Peyer's patch (tissue), 4 donors: ENCODE results near the gene COQ8A.

ENCODE experiments used
- POLR2A ChIP-seq, 2 donors: fragments of 450-650 bp; IDR thresholded peaks; one replicate each; pipeline ENCODE4 v1.5.1; 2017; ENCODE audit warnings: antibody characterized with exemption in 2 of 2, mild to moderate bottlenecking in 2 of 2, moderate library complexity in 2 of 2
- TF ChIP-seq, protein P1 (sequence below), 6 experiments: fragments of 450-650 bp in 4 of 6; fragments of 200-600 bp in 2 of 6; sonication (generic) in 1 of 6; IDR thresholded peaks; one replicate each; pipeline ENCODE4 v1.5.1; 2017 to 2019; ENCODE audit warnings: antibody characterized with exemption in 6 of 6, mild to moderate bottlenecking in 3 of 6, moderate library complexity in 1 of 6

DNA sequence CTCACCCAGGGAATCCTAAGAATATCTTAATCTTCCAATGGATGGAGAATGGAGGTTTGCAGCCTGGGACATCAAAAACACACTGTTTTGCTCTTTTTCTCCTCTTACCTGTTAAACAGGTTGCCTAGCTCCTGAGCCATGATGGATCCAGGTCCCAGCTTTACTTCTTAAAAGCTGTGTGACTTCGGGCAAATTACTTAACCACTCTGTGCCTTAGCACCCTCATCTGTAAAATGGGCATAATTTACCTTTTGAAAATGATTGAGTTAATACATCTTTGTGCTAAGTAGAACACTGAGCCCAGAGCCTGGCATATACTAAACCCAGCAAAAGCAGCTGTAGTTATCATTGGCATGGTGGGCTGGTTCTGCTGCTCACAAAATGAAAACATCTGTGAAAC lies 10.2 kb downstream of the COQ8A start:
- TF ChIP-seq, protein P1, sequence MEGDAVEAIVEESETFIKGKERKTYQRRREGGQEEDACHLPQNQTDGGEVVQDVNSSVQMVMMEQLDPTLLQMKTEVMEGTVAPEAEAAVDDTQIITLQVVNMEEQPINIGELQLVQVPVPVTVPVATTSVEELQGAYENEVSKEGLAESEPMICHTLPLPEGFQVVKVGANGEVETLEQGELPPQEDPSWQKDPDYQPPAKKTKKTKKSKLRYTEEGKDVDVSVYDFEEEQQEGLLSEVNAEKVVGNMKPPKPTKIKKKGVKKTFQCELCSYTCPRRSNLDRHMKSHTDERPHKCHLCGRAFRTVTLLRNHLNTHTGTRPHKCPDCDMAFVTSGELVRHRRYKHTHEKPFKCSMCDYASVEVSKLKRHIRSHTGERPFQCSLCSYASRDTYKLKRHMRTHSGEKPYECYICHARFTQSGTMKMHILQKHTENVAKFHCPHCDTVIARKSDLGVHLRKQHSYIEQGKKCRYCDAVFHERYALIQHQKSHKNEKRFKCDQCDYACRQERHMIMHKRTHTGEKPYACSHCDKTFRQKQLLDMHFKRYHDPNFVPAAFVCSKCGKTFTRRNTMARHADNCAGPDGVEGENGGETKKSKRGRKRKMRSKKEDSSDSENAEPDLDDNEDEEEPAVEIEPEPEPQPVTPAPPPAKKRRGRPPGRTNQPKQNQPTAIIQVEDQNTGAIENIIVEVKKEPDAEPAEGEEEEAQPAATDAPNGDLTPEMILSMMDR (IDR thresholded peaks at IDR 0.05) = no peak
- no peak for TF ChIP-seq POLR2A (IDR thresholded peaks at IDR 0.05)
